ENCODE results near the gene MT1A.

The MT1A gene

DNA sequence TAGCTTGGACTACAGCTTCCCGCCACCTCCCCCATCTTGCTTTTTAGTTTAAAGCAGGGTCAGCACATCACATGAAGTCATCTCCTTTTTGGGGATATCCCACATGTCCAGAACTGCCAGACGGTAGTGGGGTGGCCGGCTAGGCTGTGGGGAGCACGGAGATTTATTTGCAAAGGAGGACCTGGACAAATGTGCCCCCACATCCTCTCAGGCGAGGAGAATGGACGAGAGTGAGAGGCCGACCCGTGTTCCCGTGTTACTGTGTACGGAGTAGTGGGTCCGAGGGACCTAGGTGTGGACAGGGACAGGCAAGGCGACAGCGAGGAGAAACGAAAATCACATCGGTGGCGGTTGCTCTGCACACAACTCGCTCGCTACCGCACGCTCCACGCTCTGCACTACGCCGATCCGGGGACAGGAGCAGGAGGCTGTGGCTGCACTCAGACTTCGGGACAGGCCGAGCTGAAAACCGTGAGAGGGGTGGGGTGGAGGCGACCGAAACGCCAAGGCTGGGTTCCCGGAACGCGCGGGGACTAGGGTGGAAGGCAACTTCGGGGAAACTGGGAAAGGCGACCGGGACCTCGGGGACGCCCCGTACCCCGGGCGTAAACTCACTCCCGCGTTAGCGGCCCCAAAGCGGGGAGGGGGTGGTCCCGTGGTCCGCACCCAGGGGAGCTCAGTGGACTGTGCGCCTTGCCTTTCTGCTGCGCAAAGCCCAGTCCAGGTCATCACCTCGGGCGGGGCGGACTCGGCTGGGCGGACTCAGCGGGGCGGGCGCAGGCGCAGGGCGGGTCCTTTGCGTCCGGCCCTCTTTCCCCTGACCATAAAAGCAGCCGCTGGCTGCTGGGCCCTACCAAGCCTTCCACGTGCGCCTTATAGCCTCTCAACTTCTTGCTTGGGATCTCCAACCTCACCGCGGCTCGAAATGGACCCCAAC lies at the start of gene MT1A:
Gene MT1A, plus strand, starts transcription at position 853 of the 937 bp plus-strand sequence. Its CDS starts 73 bp downstream, at position 926.
- FAIRE-seq = no peak

- no peak for FAIRE-seq
Measured at GRCh38 chr16:56588781-56589140, 49.7 kb upstream of the MT1A start.

GRCh38 chr16:56589141-56590039 lies 49.1 kb upstream of the MT1A start, which contains the start of gene MT3:
Gene MT3 (plus strand): TSS chr16:56589528. CDS start chr16:56589591, 63 bp downstream.
- no peak for FAIRE-seq

DNA sequence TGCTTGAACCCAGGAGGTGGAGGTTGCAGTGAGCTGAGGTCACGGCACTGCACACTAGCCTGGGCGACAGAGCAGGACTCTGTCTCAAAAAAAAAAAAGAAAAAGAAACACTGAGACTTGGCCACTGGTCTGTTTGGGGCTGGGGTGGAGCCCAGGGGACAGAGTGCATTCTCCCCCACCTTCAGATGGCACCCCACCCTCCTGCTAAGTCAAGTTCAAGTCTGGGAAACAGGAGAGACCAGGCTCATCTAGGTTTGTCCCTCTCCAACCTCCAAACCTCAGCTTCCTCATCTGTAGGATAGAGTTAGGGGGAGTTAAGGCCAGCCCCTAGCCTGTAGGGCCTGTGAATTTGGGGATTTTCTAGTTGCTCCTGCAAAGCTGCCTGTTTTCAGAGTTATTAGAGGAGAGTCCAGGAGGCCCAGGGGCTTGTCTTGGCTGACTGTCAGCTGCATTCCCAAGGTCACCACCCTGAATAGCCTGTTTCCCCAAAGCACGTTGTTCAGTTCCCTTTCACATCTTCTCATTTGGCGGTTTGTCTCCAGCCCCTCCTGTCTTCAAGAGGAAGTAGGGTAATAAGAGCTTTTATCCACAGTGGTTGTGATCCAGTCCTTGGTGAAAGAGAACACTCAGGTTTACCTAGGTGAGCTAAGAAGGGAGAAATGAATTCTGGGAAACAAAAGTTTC lies 46.9 kb upstream of the MT1A start:
- FAIRE-seq = no peak

DNA sequence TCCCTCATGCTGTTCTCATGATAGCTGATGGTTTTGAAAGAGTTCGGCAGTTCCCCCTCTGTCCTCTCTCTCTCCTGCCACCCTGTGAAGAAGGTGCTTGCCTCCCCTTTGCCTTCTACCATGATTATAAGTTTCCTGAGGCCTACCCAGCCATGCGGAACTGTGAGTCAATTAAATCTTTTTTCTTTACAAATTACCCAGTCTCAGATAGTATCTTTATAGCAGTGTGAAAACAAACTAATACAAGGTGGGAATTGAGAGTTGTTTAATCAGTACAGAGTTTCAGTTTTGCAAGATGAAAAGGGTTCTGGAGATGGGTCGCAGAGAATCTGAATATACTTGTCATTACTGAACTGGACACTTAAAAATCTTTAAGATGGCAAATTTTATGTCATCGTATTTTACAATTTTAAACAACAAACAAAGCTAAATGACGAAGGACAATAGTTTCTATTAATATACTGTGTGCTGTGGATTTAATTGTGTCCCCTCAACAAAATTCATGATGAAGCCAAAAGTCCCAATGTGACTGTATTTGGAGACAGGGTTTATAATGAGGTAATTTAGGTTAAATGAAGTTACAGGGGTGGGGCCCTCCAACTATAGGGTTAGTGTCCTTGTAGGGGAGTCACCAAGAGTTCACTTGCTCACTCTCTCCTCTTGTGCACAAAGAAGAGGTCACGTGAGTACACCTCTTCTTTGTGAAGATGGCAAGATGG lies 44.7 kb upstream of the MT1A start:
- no peak for FAIRE-seq

DNA sequence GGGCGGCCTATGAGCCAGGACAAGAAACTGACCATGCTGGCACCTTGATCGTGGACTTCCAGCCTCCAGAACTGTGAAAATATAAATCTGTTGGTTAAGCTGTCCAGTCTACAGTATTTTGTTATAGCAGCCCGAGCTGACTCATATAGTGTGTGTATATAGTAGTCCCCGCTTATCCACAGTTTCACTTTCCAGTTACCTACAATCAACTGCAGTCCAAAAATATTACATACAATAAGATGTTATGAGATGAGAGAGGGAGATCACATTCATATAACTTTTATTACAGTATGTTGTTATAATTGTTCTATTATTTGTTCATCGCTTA lies 44.2 kb upstream of the MT1A start:
- no peak for FAIRE-seq

DNA sequence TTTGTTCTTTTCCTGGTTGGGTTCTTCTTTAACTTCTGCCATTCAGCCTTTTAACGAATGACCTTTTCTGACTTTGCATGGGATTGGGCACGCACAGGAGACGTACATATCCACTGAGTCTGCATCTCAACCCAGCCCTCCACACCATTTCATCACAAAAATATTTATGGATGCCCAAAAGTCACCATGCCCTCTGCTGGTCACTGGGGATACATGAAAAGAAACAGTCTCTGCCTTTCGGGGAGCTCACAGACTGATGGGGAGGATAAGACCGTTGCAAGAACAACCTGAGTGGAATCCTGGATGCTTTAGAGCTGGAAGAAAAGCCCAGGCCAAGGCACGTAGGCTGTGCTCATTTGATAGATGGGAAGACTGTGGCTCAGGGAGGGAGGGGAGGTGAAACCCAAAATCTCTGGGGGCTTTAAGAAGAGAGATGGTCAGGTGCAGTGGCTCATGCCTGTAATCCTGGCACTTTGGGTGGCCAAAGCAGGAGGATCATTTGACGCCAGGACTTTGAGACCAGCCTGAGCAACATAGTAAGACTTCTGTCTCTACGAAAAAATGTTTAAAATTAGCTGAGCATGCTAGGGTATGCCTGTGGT lies 38.0 kb upstream of the MT1A start:
- FAIRE-seq = no peak

DNA sequence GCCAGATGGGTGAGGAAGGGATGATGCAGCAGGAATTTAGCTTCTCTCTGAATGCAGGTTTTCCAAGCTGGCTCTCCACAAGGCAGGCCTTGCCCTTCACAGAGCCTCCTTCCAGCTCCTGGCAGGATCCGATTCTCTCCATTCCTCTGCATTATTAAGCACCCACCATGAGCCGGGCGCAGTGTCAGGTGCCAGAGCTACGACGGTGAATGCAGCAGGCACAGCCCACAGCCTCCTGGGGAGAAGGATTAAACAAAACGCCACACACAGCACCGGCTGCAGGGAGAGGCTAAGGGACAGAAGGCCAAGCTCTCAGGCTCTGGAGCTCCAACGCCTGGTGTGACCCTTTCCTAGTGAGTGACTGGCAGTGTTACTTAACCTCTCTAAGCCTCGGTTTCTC lies 37.1 kb upstream of the MT1A start:
- no peak for FAIRE-seq

DNA sequence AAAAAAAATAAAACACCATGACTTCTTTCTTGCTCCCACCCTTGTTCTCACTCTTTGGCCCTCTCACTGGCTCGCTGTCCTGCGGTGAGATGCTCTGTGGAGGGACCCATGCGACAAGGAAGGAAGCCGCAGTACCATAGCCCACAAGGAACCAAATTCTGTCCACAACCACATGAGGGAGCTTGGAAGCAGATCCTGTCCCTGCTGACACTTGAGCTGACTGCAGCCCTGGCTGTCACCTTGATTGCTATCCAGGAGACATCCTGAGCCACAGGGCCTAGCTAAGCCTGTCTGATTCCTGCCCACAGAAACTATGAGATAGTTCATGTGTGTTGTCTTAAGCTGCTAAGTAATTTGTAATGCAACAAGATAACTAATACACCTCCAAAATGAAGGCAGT lies 34.9 kb upstream of the MT1A start:
- FAIRE-seq = no peak

DNA sequence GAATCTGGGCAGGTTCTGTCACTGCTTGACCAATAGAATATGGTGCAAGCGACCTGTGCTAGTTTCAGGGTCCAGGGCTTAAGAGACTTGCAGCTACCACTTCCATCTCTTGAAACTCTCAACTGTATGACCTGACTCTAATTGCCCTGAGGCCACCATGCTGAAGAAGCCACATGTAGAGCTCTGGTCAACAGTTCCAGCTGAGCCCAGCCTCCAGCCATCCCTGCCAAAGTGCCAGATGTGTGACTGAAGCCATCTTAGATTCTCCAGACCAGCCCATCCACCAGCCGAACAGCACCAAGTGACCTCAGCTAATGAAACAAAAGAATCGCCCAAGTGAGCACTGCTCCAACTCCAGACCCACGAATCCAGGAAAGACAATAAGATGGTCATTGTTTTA lies 33.5 kb upstream of the MT1A start:
- no peak for FAIRE-seq

GRCh38 chr16:56605475-56605874 lies 33.0 kb upstream of the MT1A start:
- FAIRE-seq = no peak

DNA sequence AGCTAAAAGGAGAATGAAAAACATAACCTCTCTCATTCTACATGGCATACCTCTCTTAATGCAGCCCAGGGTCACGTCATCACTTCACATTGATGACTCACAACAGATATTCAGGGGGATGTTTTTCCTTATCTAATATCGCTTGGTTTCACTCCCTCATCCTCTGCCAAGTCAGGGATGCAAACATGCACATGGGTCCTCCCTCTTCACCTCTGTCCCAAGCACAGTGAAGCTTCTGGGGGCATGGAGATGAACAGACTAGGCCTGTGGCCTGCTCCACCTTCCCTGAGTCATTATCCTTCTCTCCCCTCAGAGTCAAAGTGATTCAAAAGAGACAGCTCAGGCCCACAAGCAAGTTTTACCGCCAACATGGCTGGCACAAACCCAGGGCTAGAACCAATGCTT lies 32.4 kb upstream of the MT1A start:
- no peak for FAIRE-seq

- no peak for FAIRE-seq
Measured at GRCh38 chr16:56606476-56607108, 31.9 kb upstream of the MT1A start.

- no peak for FAIRE-seq
Measured at GRCh38 chr16:56607109-56607618, 31.3 kb upstream of the MT1A start.

DNA sequence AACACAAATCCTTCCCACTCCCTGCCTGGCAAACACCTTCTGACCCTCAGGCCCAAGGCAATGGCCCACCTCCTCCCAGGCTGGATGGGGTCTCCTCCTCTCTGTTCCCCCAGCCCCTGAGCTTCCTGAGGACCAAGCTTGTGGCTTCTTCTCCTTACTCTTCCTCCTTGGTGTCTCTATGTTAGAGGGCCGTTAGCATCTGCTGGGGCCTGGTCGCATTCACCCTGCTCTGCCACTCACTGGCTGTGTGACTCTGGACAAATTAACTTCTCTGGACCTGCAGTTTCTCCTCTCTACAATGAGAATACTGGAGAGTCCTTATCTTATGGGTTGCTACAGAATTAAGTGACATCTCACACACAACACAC lies 30.8 kb upstream of the MT1A start:
- no peak for FAIRE-seq

DNA sequence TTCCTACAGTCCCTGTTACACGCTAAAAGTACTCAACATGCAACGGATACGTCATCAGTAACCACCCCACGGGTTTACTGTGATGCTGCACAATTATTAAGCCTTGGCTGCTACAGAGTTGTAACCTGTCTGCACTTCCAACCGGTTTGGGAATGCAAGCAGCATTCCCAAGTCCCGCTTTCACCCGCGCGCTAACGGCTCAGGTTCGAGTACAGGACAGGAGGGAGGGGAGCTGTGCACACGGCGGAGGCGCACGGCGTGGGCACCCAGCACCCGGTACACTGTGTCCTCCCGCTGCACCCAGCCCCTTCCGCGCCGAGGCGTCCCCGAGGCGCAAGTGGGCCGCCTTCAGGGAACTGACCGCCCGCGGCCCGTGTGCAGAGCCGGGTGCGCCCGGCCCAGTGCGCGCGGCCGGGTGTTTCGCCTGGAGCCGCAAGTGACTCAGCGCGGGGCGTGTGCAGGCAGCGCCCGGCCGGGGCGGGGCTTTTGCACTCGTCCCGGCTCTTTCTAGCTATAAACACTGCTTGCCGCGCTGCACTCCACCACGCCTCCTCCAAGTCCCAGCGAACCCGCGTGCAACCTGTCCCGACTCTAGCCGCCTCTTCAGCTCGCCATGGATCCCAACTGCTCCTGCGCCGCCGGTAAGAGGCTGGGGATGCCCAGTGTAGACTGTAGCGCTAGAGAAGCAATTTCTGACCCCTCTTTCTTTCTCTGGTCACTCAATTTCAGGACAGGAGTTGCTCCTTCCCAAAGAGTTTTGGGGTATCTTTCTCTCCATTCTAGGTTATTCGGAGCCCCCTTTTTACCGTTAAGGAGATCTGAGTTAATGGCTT lies 30.2 kb upstream of the MT1A start, which contains the start of gene MT2A:
Gene MT2A, plus strand, starts transcription at position 542 of the 833 bp plus-strand sequence. Its CDS starts 72 bp downstream, at position 614.
- no peak for FAIRE-seq

DNA sequence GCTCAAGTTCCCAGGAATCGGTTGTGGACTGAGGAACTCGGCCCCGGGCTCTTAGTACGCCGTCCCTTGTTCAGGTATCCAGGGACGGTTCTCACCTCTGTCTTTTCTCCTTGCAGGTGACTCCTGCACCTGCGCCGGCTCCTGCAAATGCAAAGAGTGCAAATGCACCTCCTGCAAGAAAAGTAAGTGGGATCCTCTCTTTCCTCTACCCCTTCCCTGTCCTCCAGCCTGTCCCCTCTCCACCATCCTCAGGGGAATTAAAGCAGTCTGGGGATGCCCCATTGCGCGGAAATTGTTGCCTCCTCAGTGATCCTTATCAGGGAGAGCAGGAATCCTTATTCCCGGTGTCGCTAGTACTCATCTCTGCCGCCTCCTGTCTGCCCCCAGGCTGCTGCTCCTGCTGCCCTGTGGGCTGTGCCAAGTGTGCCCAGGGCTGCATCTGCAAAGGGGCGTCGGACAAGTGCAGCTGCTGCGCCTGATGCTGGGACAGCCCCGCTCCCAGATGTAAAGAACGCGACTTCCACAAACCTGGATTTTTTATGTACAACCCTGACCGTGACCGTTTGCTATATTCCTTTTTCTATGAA lies 29.5 kb upstream of the MT1A start:
- no peak for FAIRE-seq

- FAIRE-seq = no peak
Measured at GRCh38 chr16:56609463-56609921, 29.0 kb upstream of the MT1A start.

- no peak for FAIRE-seq
Measured at GRCh38 chr16:56610017-56610608, 28.4 kb upstream of the MT1A start.

All from colon (tissue), 2 donors.